ENCODE results near the gene TEAD1. TPM values are rescaled to one million over a fixed set of nuclear protein-coding genes. Genes with fewer than 3 reads are reported as not detected.
A peak's percentile ranks its signal among the peaks of the same experiment; 100 is the strongest.

The TEAD1 gene
- total RNA-seq, 6 donors from 2014 or later, result 53.5 to 141 (median 80.2) TPM

GRCh38 chr11:12827929-12828812 lies 153.9 kb downstream of the TEAD1 start:
- Histone ChIP-seq H3K27me3 (no peaks in the 10 kb centered on the region), H3K9me3 (no peaks in the 10 kb centered on the region), H3K36me3 (no peaks in the 10 kb centered on the region), H3K4me3 (peak overlapping the region in 3 of 4 donors; percentile 28 to 42 (median 41)), H3K27ac (peak overlapping the region; percentile 52 to 72 (median 66)), H3K4me1 (peaks cover 28 to 37% (median 32%) of the 10 kb centered on the region in 4 donors)
- DNase-seq (peak in 1 of 2 donors; percentile 42), ATAC-seq (ENCODE audit: low FRiP score in 2 of 2) (peak; percentile 78 to 86)
- peak in 1 of 4 donors; percentile 44 for TF ChIP-seq POLR2A (IDR thresholded peaks at IDR 0.05)
- no peak for TF ChIP-seq CTCF (IDR thresholded peaks at IDR 0.05)
- TF ChIP-seq POLR2AphosphoS5 (IDR thresholded peaks at IDR 0.05), result no peak
- WGBS, 2 donors, result 9 to 11% methylated on average over 17 of the region's 17 CpGs

GRCh38 chr11:12829131-12829530 lies 154.9 kb downstream of the TEAD1 start:
- Histone ChIP-seq H3K27me3 (no peaks in the 10 kb centered on the region), H3K4me3 (no peak overlapping the region), H3K9me3 (no peaks in the 10 kb centered on the region), H3K27ac (peak overlapping the region in 2 of 4 donors; percentile 12 to 72), H3K36me3 (no peaks in the 10 kb centered on the region), H3K4me1 (peaks cover 22 to 29% (median 25%) of the 10 kb centered on the region in 4 donors)
- no peak for ATAC-seq (ENCODE audit: low FRiP score in 2 of 2)
- DNase-seq, result no peak
- WGBS, 2 donors, result 65 to 68% methylated on average over 6 of the region's 6 CpGs
- TF ChIP-seq POLR2AphosphoS5 (IDR thresholded peaks at IDR 0.05), result no peak
- TF ChIP-seq EP300 (IDR thresholded peaks at IDR 0.05), result no peak
- TF ChIP-seq POLR2A (IDR thresholded peaks at IDR 0.05), result no peak
- no peak for TF ChIP-seq CTCF (IDR thresholded peaks at IDR 0.05)

- DNase-seq, result no peak
- ATAC-seq (ENCODE audit: low FRiP score in 2 of 2), result no peak
- TF ChIP-seq CTCF (IDR thresholded peaks at IDR 0.05), result no peak
- no peak for TF ChIP-seq POLR2AphosphoS5 (IDR thresholded peaks at IDR 0.05)
- no peak for TF ChIP-seq EP300 (IDR thresholded peaks at IDR 0.05)
- TF ChIP-seq POLR2A (IDR thresholded peaks at IDR 0.05), result no peak
- no peaks in the 10 kb centered on the region for H3K27me3 ChIP-seq
- H3K36me3 ChIP-seq, result no peaks in the 10 kb centered on the region
- H3K4me1 ChIP-seq, result peaks cover 16 to 23% (median 21%) of the 10 kb centered on the region in 4 donors
- no peak overlapping the region for H3K4me3 ChIP-seq
- H3K27ac ChIP-seq, result no peak overlapping the region
- WGBS, 2 donors, result 84 to 100% methylated on average over 2 of the region's 2 CpGs
- H3K9me3 ChIP-seq, result no peaks in the 10 kb centered on the region
These were observed 155.5 kb downstream of the TEAD1 start for GRCh38 chr11:12829540-12830314.

GRCh38 chr11:12831471-12832202 lies 157.4 kb downstream of the TEAD1 start:
- DNase-seq, result no peak
- Histone ChIP-seq H3K4me1 (peaks cover 13 to 25% (median 19%) of the 10 kb centered on the region in 4 donors), H3K27ac (no peak overlapping the region), H3K4me3 (no peak overlapping the region), H3K36me3 (no peaks in the 10 kb centered on the region), H3K27me3 (no peaks in the 10 kb centered on the region), H3K9me3 (no peaks in the 10 kb centered on the region)
- WGBS, 2 donors, result 79% methylated on average over 5 of the region's 5 CpGs
- no peak for TF ChIP-seq POLR2A (IDR thresholded peaks at IDR 0.05)
- no peak for TF ChIP-seq POLR2AphosphoS5 (IDR thresholded peaks at IDR 0.05)
- no peak for TF ChIP-seq CTCF (IDR thresholded peaks at IDR 0.05)
- no peak for TF ChIP-seq EP300 (IDR thresholded peaks at IDR 0.05)
- ATAC-seq (ENCODE audit: low FRiP score in 2 of 2), result no peak
